Measurements from ENCODE around the gene IBA57.

Gene IBA57

DNA sequence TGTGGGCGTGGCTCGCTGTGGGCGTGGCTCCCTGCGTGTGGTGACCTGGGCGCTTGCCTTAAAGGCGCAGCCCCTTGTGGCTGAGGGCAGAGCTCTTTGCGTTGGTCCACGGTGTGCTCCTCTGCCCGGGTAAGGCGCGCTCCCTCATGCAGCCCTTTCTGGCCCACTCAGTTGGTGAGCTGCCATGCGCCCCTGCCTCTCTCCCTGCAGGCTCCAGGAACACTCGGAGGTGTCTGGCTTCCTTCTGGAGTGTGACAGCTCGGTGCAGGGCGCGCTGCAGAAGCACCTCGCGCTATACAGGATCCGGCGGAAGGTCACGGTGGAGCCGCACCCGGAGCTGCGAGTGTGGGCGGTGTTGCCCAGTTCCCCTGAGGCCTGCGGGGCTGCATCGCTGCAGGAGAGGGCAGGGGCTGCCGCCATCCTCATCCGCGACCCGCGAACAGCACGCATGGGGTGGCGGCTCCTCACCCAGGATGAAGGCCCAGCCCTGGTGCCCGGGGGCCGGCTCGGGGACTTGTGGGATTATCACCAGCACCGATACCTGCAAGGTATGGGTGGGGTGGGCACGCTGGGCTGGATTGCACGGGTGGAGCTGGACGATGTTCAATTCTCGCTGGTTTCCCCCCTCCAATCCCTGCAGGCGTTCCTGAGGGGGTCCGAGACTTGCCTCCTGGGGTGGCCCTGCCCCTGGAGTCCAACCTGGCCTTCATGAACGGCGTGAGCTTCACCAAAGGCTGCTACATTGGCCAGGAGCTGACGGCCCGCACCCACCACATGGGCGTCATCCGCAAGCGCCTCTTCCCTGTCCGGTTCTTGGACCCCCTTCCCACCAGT is 9.1 kb downstream of the IBA57 start:
- Histone ChIP-seq H3K27ac (no peak overlapping the region), H3K4me3 (no peak overlapping the region), H3K36me3 (peaks cover 0 to 25% (median 11%) of the 10 kb centered on the region in 3 donors), H3K9me3 (no peaks in the 10 kb centered on the region), H3K27me3 (no peaks in the 10 kb centered on the region), H3K4me1 (peaks cover 0 to 9% (median 3%) of the 10 kb centered on the region in 4 donors)
- DNase-seq: peak in 1 of 2 donors; percentile 66
- intact Hi-C loops (cut with DNase I; ENCODE audit: low total_unique reads): loop anchor here (10.0 kb wide), 1 partner anchor 100 kb away; no protein-coding TSS in a partner anchor
- TF ChIP-seq, protein P1, sequence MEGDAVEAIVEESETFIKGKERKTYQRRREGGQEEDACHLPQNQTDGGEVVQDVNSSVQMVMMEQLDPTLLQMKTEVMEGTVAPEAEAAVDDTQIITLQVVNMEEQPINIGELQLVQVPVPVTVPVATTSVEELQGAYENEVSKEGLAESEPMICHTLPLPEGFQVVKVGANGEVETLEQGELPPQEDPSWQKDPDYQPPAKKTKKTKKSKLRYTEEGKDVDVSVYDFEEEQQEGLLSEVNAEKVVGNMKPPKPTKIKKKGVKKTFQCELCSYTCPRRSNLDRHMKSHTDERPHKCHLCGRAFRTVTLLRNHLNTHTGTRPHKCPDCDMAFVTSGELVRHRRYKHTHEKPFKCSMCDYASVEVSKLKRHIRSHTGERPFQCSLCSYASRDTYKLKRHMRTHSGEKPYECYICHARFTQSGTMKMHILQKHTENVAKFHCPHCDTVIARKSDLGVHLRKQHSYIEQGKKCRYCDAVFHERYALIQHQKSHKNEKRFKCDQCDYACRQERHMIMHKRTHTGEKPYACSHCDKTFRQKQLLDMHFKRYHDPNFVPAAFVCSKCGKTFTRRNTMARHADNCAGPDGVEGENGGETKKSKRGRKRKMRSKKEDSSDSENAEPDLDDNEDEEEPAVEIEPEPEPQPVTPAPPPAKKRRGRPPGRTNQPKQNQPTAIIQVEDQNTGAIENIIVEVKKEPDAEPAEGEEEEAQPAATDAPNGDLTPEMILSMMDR (IDR thresholded peaks at IDR 0.05): no peak

DNA sequence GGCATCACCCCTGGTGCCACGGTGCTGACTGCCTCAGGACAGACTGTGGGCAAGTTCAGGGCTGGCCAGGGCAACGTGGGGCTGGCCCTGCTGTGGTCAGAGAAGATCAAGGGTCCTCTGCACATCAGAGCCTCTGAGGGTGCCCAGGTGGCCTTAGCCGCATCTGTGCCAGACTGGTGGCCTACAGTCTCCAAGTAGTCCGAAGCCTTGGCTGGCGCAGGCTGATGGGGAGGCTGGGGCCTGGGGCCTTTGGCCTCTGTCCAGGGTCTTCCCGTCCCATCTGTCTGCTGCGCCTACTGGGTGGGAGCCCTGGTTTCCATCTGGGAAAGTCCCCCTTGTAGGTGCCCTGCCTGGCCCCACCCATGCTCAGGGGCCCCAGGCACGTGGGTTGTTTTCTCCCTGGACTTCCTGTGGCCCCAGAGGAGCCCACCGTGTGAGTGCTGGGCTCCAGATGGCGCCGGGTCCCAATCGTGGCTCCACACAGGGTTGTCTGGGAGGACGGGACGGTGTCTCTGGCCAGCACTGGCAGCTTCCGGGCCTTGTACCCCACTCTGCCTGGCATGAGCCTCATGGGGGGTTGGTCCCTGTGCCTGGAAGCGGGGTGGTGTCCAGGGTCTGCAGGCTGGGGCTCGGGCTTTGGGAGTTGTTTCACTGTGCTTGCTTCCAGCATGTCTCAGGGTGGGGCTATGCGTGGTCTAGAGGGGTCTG is 9.9 kb downstream of the IBA57 start:
- TF ChIP-seq, protein P1 (IDR thresholded peaks at IDR 0.05): no peak
- H3K9me3 ChIP-seq: no peaks in the 10 kb centered on the region
- no peak overlapping the region for H3K27ac ChIP-seq
- H3K36me3 ChIP-seq: peaks cover 0 to 18% (median 11%) of the 10 kb centered on the region in 3 donors
- no peaks in the 10 kb centered on the region for H3K27me3 ChIP-seq
- H3K4me3 ChIP-seq: no peak overlapping the region
- peaks cover 0 to 9% (median 3%) of the 10 kb centered on the region in 4 donors for H3K4me1 ChIP-seq
- peak in 1 of 2 donors; percentile 64 for DNase-seq
- intact Hi-C loops (cut with DNase I; ENCODE audit: low total_unique reads): loop anchor here (10.0 kb wide), 1 partner anchor 99 kb away; no protein-coding TSS in a partner anchor

DNA sequence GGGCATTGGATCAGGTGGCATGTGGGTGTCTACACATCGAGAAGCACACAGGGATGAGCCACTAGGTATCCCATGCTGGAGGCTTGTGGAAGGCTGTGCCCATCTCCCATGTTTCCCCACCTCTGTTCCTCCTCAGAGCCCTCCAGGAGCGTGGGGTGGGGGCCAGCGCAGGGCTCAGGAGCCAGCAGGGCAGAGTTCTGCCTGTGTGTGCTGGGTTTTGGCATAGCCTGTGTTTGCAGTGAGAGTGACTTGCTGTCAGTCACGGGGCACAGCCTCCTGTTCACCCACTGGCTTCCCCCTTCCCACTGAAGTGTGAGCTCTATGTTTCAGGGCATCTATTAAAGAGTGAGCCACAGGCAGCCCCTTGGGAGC is 10.4 kb downstream of the IBA57 start:
- Histone ChIP-seq H3K4me1 (peaks cover 0 to 9% (median 3%) of the 10 kb centered on the region in 4 donors), H3K4me3 (no peak overlapping the region), H3K9me3 (no peaks in the 10 kb centered on the region), H3K27me3 (no peaks in the 10 kb centered on the region), H3K36me3 (peaks cover 0 to 18% (median 11%) of the 10 kb centered on the region in 3 donors), H3K27ac (no peak overlapping the region)
- intact Hi-C loops (cut with DNase I; ENCODE audit: low total_unique reads): loop anchor here (10.0 kb wide), 1 partner anchor 99 kb away; no protein-coding TSS in a partner anchor
- TF ChIP-seq, protein P1 (IDR thresholded peaks at IDR 0.05): no peak
- DNase-seq: no peak

DNA sequence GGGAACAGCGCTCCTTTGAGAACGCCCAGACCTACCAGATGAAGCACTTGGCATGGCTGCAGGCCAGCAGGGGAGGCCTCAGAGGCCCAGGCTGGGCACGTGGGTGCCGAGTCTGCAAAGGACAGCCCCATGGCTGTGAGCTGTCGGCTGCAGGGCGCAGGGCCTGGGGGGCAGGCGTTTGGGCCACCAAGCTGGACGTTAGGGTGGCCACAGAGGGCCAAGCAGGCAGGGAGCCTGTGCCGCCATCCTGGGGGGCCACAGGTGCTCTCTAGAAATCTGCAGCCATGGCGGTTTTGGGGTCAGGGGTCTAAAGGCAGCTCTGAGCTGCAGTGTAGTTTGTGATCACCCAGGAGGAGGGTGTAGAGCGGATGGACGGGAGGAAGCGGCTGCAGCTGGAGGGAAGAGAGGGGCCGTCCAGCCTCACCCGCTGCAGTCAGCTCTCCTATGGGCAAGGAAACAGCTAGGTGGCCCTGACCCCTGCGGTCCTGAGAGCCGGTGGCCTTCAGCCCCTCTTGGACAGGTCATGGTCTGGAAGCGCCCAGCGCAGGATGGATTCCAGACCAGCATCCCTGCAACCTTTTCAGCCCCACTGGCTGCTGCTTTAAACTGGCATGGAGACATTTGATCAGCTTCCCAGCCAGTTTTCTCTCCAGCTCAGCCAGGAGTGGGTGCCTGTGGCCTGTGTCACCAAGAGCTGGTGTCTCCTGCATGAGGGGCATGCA is 11.0 kb downstream of the IBA57 start:
- TF ChIP-seq, protein P1 (IDR thresholded peaks at IDR 0.05): no peak
- Histone ChIP-seq H3K27ac (no peak overlapping the region), H3K4me1 (peaks cover 0 to 9% (median 3%) of the 10 kb centered on the region in 4 donors), H3K27me3 (no peaks in the 10 kb centered on the region), H3K36me3 (peaks cover 0 to 18% (median 11%) of the 10 kb centered on the region in 3 donors), H3K4me3 (no peak overlapping the region), H3K9me3 (no peaks in the 10 kb centered on the region)
- DNase-seq: peak in 1 of 2 donors; percentile 52
- intact Hi-C loops (cut with DNase I; ENCODE audit: low total_unique reads): loop anchor here (10.0 kb wide), 1 partner anchor 98 kb away; no protein-coding TSS in a partner anchor

DNA sequence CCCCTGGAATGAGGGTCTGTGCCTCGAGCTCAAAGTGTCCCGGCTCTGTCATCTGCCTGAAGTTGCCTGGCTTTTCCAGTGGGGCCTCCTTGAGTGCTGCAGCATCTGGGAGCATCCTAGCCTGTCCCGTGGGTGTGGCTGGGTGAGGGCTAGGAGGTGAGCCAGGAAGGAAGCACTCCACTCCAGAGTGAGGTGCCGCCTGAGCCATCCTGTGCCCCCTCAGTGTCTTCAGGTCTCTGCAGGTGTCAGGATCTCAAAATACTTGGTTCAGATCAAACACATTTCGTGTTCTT is 11.5 kb downstream of the IBA57 start:
- no peaks in the 10 kb centered on the region for H3K9me3 ChIP-seq
- H3K36me3 ChIP-seq: peaks cover 0 to 18% (median 11%) of the 10 kb centered on the region in 3 donors
- peaks cover 0 to 9% (median 3%) of the 10 kb centered on the region in 4 donors for H3K4me1 ChIP-seq
- TF ChIP-seq, protein P1 (IDR thresholded peaks at IDR 0.05): no peak
- no peak overlapping the region for H3K27ac ChIP-seq
- no peak overlapping the region for H3K4me3 ChIP-seq
- intact Hi-C loops (cut with DNase I; ENCODE audit: low total_unique reads): loop anchor here (10.0 kb wide), 1 partner anchor 98 kb away; no protein-coding TSS in a partner anchor
- H3K27me3 ChIP-seq: no peaks in the 10 kb centered on the region
- DNase-seq: peak in 1 of 2 donors; percentile 49

Measured in tibial artery (tissue), 4 donors.